RWPE2 (cell line): ENCODE measurements around the gene LRMDA.

Experiments
- ATAC-seq: fragments of 200-7000 bp; cut with Tn5 transposase; 3 replicates; pipeline ENCODE4 v1.9.1; 2021; ENCODE audit warnings: low read depth
- DNase-seq: peaks from one replicate; pipeline ENCODE4 v3.0.0-alpha.2; 2020; ENCODE audit warnings: low spot score
- H3K27ac ChIP-seq: fragments of 450-650 bp; 2 replicates; pipeline ENCODE4 v1.5.1; 2017; ENCODE audit warnings: mild to moderate bottlenecking; ENCODE audit not compliant: poor library complexity, severe bottlenecking
- H3K27me3 ChIP-seq: fragments of 250-450 bp; sonication (Bioruptor Pico); 2 replicates; pipeline ENCODE4 v1.5.1; 2021; ENCODE audit warnings: mild to moderate bottlenecking, moderate library complexity; ENCODE audit not compliant: insufficient read depth, poor library complexity, severe bottlenecking
- H3K36me3 ChIP-seq: fragments of 250-450 bp; sonication (Bioruptor Pico); 2 replicates; pipeline ENCODE4 v1.5.1; 2020; ENCODE audit warnings: low read depth, mild to moderate bottlenecking, moderate library complexity
- H3K4me1 ChIP-seq: fragments of 250-450 bp; sonication (Bioruptor Pico); 2 replicates; pipeline ENCODE4 v1.5.1; 2021; ENCODE audit warnings: mild to moderate bottlenecking, moderate library complexity; ENCODE audit not compliant: insufficient read depth, poor library complexity, severe bottlenecking
- H3K4me3 ChIP-seq: fragments of 250-450 bp; sonication (Bioruptor Pico); 2 replicates; pipeline ENCODE4 v1.5.1; 2021; ENCODE audit warnings: mild to moderate bottlenecking, moderate library complexity; ENCODE audit not compliant: severe bottlenecking
- H3K9me3 ChIP-seq: fragments of 250-450 bp; sonication (Bioruptor Pico); 2 replicates; pipeline ENCODE4 v1.5.1; 2021; ENCODE audit warnings: mild to moderate bottlenecking, moderate library complexity; ENCODE audit not compliant: severe bottlenecking
- TF ChIP-seq, protein P1 (sequence below): fragments of 450-650 bp; IDR thresholded peaks from one replicate; pipeline ENCODE4 v1.5.1; 2017; ENCODE audit warnings: mild to moderate bottlenecking, moderate library complexity; ENCODE audit not compliant: poor library complexity, severe bottlenecking

LRMDA gene

GRCh38 chr10:76000550-76000949 lies 569.1 kb downstream of the LRMDA start:
- Histone ChIP-seq H3K36me3 (no peaks in the 10 kb centered on the region), H3K27ac (no peak overlapping the region), H3K4me1 (no peaks in the 10 kb centered on the region), H3K9me3 (no peaks in the 10 kb centered on the region), H3K4me3 (no peak overlapping the region), H3K27me3 (peaks cover under 1% of the 10 kb centered on the region)
- ATAC-seq (no peak), DNase-seq (no peak)
- TF ChIP-seq, protein P1, sequence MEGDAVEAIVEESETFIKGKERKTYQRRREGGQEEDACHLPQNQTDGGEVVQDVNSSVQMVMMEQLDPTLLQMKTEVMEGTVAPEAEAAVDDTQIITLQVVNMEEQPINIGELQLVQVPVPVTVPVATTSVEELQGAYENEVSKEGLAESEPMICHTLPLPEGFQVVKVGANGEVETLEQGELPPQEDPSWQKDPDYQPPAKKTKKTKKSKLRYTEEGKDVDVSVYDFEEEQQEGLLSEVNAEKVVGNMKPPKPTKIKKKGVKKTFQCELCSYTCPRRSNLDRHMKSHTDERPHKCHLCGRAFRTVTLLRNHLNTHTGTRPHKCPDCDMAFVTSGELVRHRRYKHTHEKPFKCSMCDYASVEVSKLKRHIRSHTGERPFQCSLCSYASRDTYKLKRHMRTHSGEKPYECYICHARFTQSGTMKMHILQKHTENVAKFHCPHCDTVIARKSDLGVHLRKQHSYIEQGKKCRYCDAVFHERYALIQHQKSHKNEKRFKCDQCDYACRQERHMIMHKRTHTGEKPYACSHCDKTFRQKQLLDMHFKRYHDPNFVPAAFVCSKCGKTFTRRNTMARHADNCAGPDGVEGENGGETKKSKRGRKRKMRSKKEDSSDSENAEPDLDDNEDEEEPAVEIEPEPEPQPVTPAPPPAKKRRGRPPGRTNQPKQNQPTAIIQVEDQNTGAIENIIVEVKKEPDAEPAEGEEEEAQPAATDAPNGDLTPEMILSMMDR = no peak

GRCh38 chr10:76001019-76001418 lies 569.6 kb downstream of the LRMDA start:
- H3K4me3 ChIP-seq = no peak overlapping the region
- ATAC-seq (no peak), DNase-seq (no peak)
- H3K4me1 ChIP-seq = no peaks in the 10 kb centered on the region
- TF ChIP-seq, protein P1 = no peak
- H3K36me3 ChIP-seq = no peaks in the 10 kb centered on the region
- no peaks in the 10 kb centered on the region for H3K9me3 ChIP-seq
- no peak overlapping the region for H3K27ac ChIP-seq
- H3K27me3 ChIP-seq = no peaks in the 10 kb centered on the region

DNA sequence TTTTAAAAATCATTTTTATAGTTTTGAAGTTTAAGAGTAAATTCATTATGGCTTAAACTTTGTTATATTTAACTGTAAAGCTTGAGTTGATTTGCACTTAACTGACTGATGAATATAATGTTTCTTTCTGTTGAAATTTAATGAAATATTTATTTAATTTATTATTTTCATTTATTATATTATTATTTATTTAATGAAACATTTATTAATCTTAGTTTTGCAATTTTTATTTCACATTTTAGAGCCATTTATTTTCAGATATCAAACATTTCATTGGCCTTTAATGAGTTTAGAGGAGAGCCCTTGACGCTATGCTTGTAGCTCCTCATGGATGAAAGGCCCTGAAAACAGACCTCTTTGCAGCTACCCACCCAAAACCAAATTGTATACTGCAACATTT lies 570.0 kb downstream of the LRMDA start:
- DNase-seq = no peak
- Histone ChIP-seq H3K27ac (no peak overlapping the region), H3K9me3 (no peaks in the 10 kb centered on the region), H3K4me1 (no peaks in the 10 kb centered on the region), H3K4me3 (no peak overlapping the region), H3K27me3 (no peaks in the 10 kb centered on the region), H3K36me3 (no peaks in the 10 kb centered on the region)
- ATAC-seq = no peak
- TF ChIP-seq, protein P1 = no peak

DNA sequence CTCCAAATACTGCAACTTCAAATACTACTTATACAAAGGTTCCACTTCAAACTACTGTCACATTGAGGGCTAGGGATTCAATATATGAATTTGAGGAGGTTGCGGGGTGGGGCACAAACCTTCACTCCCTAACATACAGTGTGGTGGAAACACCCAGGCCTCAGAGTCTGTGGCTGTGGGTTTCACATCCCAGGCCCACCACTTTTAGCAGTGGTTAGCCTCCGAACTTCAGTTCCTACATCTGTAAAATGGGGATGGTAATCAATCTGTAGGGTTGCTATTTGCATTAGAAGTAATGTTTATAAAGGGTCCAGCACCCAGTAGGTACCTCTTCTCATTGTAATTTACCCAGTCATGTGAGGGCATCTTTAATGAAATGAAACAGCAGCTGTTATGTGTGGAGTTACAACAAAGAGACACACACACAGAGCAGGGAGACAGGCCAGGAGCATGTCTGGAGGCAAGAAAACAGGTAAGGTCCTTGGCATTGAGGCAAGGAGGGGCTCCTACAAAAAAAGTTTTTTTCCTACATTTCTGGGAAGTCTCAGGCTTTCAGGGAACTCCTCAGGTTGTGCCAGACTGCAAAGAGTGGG lies 570.9 kb downstream of the LRMDA start:
- Histone ChIP-seq H3K27me3 (no peaks in the 10 kb centered on the region), H3K27ac (no peak overlapping the region)

GRCh38 chr10:76007667-76008181 lies 576.3 kb downstream of the LRMDA start:
- H3K27ac ChIP-seq = no peak overlapping the region
- H3K27me3 ChIP-seq = no peaks in the 10 kb centered on the region
- no peaks in the 10 kb centered on the region for H3K9me3 ChIP-seq
- H3K4me1 ChIP-seq = no peaks in the 10 kb centered on the region
- TF ChIP-seq, protein P1 = no peak
- no peaks in the 10 kb centered on the region for H3K36me3 ChIP-seq
- H3K4me3 ChIP-seq = no peak overlapping the region
- DNase-seq (no peak), ATAC-seq (no peak)

More for the DNA sequence above, 570.9 kb downstream of the LRMDA start:
- no peaks in the 10 kb centered on the region for H3K9me3 ChIP-seq
- no peaks in the 10 kb centered on the region for H3K36me3 ChIP-seq
- ATAC-seq (no peak), DNase-seq (no peak)
- H3K4me1 ChIP-seq = no peaks in the 10 kb centered on the region
- TF ChIP-seq, protein P1 = no peak
- H3K4me3 ChIP-seq = no peak overlapping the region
